Tibial nerve (tissue), 4 donors: ENCODE data around the gene NRAS. TPM values are rescaled to one million over a fixed set of nuclear protein-coding genes. Genes with fewer than 3 reads are reported as not detected.
"Not testable (repeated sequence)": the region's sequence is repeated elsewhere in the genome, so short reads cannot be mapped to it uniquely, and the experiment has no call there.

Experiments
- DNase-seq, 2 donors: peaks; one replicate each; pipeline ENCODE4 v3.0.0-alpha.2; 2019; ENCODE audit warnings: low spot score in 2 of 2
- H3K27ac ChIP-seq, 4 donors: fragments of 200-600 bp; sonication (generic) in 3 of 4; one replicate each; pipeline ENCODE4 v1.5.1; 2017 to 2019; ENCODE audit warnings: mild to moderate bottlenecking in 1 of 4
- H3K27me3 ChIP-seq, 2 donors: fragments of 200-600 bp; sonication (generic) in 1 of 2; one replicate each; pipeline versions ENCODE4 v1.5.1 to v1.6.0; 2017 to 2019
- H3K36me3 ChIP-seq, 3 donors: fragments of 200-600 bp; sonication (generic); one replicate each; pipeline ENCODE4 v1.5.1; 2018 to 2019
- H3K4me1 ChIP-seq, 4 donors: fragments of 200-600 bp; sonication (generic) in 3 of 4; one replicate each; pipeline ENCODE4 v1.5.1; 2017 to 2019
- H3K4me3 ChIP-seq, 4 donors: fragments of 200-600 bp; sonication (generic) in 3 of 4; one replicate each; pipeline ENCODE4 v1.5.1; 2017 to 2019; ENCODE audit warnings: mild to moderate bottlenecking in 1 of 4, moderate library complexity in 1 of 4
- H3K9me3 ChIP-seq, 4 donors: fragments of 200-600 bp; sonication (generic) in 3 of 4; one replicate each; pipeline ENCODE4 v1.5.1; 2017 to 2019
- CTCF ChIP-seq, 5 experiments: fragments of 200-600 bp in 3 of 5; fragments of 450-650 bp in 2 of 5; sonication (generic) in 3 of 5; IDR thresholded peaks; one replicate each; pipeline ENCODE4 v1.5.1; 2016 to 2019; ENCODE audit warnings: antibody characterized with exemption in 5 of 5, mild to moderate bottlenecking in 3 of 5, moderate library complexity in 2 of 5
- EP300 ChIP-seq, 2 donors: sonication (generic); formaldehyde crosslinking; IDR thresholded peaks; one replicate each; pipeline ENCODE4 v1.6.1; 2017; ENCODE audit warnings: antibody characterized with exemption in 2 of 2, mild to moderate bottlenecking in 1 of 2
- POLR2A ChIP-seq, 2 donors: fragments of 450-650 bp; IDR thresholded peaks; one replicate each; pipeline ENCODE4 v1.6.1; 2017; ENCODE audit warnings: antibody characterized with exemption in 2 of 2, mild to moderate bottlenecking in 2 of 2, moderate library complexity in 2 of 2
- WGBS, 2 donors: methylation state at CpG; one replicate each; pipeline ENCODE4 v1.1.5; 2018; 5-methylcytosine and 5-hydroxymethylcytosine counted together
- total RNA-seq, 4 donors: library from RNA; depleted of rRNA; stranded (reverse); fragments of >200 nt; gene quantifications; one replicate each; pipeline ENCODE4 v1.1.0, GENCODE V29; 2016

Gene NRAS
- total RNA-seq, 4 donors from 2014 or later, result 16.3 to 22.8 (median 20.1) TPM

- peak; percentile 21 to 41 for DNase-seq
- peak overlapping the region; percentile 64 to 99 (median 88) for H3K4me3 ChIP-seq
- no peaks in the 10 kb centered on the region for H3K27me3 ChIP-seq
- WGBS, 2 donors, result 0% methylated on average over 17 of the region's 17 CpGs
- H3K27ac ChIP-seq, result peak overlapping the region; percentile 98 to 100 (median 99)
- H3K36me3 ChIP-seq, result no peaks in the 10 kb centered on the region
- H3K9me3 ChIP-seq, result no peaks in the 10 kb centered on the region
- no peak for TF ChIP-seq CTCF (IDR thresholded peaks at IDR 0.05)
- TF ChIP-seq EP300 (IDR thresholded peaks at IDR 0.05), result no peak
- no peak for TF ChIP-seq POLR2A (IDR thresholded peaks at IDR 0.05)
- H3K4me1 ChIP-seq, result peaks cover 0 to 56% (median 38%) of the 10 kb centered on the region in 4 donors
Measured at GRCh38 chr1:114756949-114757454, 40.4 kb upstream of the NRAS start.

DNA sequence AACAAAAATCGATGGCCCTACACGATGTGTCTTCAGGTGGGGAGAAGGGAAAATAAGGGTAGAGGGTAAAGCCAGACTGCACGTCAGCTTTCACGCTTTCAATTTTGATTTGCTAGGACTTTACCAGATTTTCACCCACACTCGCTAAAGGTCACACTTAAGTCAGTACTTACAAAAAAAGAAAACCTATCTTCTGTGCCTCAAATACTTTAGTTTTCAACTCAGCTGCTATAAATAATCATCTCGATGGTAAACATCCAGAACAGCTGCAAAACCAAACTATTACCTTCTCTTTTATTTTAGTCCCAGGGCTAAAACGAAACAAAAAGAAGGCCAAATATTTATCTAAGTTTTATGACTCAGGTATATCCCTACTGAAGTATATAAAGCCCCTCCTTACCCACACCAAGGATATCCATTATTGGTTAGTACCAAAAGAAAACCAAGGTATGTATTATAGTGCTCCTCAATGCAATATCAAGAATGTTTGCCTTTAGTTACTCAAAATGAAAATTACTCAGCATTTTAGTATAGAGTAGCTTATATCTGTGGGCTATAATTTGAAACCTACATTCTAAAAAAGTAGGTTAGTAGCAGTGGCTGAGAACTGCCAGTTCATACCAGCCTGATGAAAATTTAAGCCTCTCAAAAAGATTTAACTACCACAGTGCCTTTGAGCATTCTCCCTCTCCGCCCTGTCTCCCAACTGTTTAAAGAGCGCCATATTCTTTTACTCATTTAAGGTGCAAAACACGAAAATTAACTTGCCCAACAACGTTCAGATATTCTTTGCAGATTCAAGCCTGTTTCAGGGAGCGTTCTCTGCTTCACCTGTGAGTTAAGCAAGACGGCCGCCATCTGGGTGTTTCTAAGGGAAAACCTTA, 39.7 kb upstream of the NRAS start:
- Histone ChIP-seq H3K27ac (peak overlapping the region in 3 of 4 donors; percentile 98 to 99 (median 99)), H3K4me3 (peak overlapping the region; percentile 64 to 99 (median 88)), H3K36me3 (no peaks in the 10 kb centered on the region), H3K9me3 (no peaks in the 10 kb centered on the region), H3K27me3 (no peaks in the 10 kb centered on the region), H3K4me1 (peaks cover 0 to 63% (median 43%) of the 10 kb centered on the region in 4 donors)
- DNase-seq, result no peak
- no peak for TF ChIP-seq CTCF (IDR thresholded peaks at IDR 0.05)
- TF ChIP-seq POLR2A (IDR thresholded peaks at IDR 0.05), result no peak
- no peak for TF ChIP-seq EP300 (IDR thresholded peaks at IDR 0.05)
- 28 to 31% methylated on average over 14 of the region's 14 CpGs for WGBS, 2 donors

DNA sequence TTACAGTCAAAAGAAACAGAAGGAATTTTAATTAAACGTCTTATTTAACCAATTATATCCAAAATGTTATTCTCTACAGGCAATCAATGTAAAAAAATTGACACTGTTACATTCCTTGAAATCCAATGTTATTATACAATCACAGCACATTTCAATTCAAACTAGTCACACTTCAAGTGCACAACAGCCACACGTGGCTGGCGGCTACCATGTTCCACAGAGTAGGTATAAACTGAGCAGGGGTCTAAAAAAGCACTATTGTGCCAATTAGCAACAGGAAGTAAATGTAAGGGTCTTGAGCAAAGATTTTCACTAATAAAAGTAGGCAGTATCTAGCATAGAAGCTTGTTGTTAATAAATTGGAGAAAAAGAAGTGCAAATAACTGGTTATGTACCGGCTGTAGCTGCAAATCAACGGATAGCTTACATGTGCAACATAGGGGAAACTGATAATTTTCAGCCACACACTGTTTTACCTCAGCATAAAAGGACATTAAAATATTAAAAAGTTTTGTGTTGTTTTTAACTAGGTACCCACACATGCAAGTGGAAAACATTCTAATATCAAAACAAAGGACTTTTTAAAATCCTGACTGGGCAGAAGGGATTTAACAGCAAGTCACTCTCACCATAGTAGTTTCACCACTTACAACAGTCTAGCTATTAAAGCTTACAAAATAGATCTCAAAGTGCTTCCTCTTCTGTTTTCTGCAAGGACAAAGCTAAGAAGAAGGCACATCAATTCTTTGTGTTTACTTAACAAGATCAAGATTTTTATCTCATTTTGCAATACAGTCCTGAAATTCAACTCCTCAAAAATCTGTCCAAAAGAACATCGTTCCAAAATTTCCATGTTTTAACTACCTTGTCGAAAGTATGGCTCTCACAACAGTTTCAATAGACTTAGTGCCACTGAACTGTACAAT, 38.7 kb upstream of the NRAS start:
- 42 to 51% methylated on average over 7 of the region's 7 CpGs for WGBS, 2 donors
- peak overlapping the region in 1 of 4 donors; percentile 86 for H3K4me3 ChIP-seq
- H3K36me3 ChIP-seq, result no peaks in the 10 kb centered on the region
- no peaks in the 10 kb centered on the region for H3K9me3 ChIP-seq
- H3K27ac ChIP-seq, result no peak overlapping the region
- no peak for DNase-seq
- peaks cover 0 to 73% (median 52%) of the 10 kb centered on the region in 4 donors for H3K4me1 ChIP-seq
- TF ChIP-seq CTCF (IDR thresholded peaks at IDR 0.05) (no peak), EP300 (IDR thresholded peaks at IDR 0.05) (no peak), POLR2A (IDR thresholded peaks at IDR 0.05) (no peak)
- H3K27me3 ChIP-seq, result no peaks in the 10 kb centered on the region

GRCh38 chr1:114753702-114754101, 37.1 kb upstream of the NRAS start:
- WGBS, 2 donors, result 85 to 88% methylated on average over 6 of the region's 6 CpGs
- peaks cover 0 to 89% (median 63%) of the 10 kb centered on the region in 4 donors for H3K4me1 ChIP-seq
- H3K27ac ChIP-seq, H3K4me3 ChIP-seq, DNase-seq, H3K9me3 ChIP-seq, H3K27me3 ChIP-seq: not testable (repeated sequence)
- H3K36me3 ChIP-seq, result peaks cover 0 to 13% (median 0%) of the 10 kb centered on the region in 3 donors

GRCh38 chr1:114753143-114753542, 36.6 kb upstream of the NRAS start:
- TF ChIP-seq POLR2A (IDR thresholded peaks at IDR 0.05) (no peak), CTCF (IDR thresholded peaks at IDR 0.05) (no peak)
- Histone ChIP-seq H3K27me3 (no peaks in the 10 kb centered on the region), H3K27ac (no peak overlapping the region), H3K36me3 (peaks cover 0 to 13% (median 0%) of the 10 kb centered on the region in 3 donors), H3K4me1 (peaks cover 0 to 88% (median 67%) of the 10 kb centered on the region in 4 donors), H3K4me3 (no peak overlapping the region), H3K9me3 (no peaks in the 10 kb centered on the region)
- 57 to 63% methylated on average over 4 of the region's 4 CpGs for WGBS, 2 donors
- no peak for DNase-seq
